Measurements from ENCODE around the gene EFCC1.
A peak's percentile ranks its signal among the peaks of the same experiment; 100 is the strongest.
"Not testable (repeated sequence)": the region's sequence is repeated elsewhere in the genome, so short reads cannot be mapped to it uniquely, and the experiment has no call there.

EFCC1 gene

DNA sequence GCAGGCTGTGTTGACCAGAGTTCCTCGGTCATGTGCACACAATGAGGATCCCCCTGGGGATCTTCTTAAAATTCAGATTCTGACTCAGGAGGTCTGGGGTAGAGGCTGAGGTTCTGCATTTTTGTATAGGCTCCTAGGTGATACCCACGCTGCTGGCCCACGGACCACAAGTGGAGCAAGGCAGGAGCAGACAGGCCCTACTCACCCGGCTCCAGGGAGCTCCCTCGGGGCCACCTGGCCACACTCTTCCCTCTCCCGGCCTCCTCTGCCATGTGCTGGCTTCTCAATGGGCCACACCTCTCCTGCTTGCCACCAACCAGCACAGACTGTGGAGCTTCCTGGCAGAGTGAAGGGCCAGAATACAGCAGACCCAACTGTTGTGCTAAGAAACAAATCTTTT lies 83.4 kb downstream of the EFCC1 start:
- no peak for DNase-seq

DNA sequence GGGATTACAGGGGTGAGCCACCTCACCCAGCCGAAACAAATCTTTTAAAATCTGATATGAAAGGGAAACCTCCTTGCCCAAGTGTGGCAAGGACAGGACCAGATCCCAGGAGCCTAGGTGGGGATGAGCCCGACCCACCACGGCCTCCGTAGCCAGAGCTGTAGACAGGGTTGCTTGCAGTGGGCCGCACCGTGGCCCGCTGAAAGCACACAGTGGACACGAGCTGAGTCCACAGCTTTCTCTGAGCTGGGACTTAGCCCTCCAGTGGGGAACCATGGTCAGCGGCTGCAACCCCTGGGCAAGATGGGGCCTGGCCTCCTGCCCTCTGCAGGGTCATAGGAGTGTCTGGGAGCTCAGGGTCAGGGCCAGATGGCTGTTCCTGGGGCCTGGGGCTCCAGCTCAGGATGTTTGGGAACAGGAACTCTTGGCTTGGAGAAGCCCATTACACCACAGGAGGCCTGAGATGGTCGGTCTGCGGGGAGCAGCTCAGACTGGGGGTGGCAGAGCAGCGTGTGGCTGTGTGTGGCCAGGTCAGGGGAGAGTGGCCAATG lies 84.1 kb downstream of the EFCC1 start:
- DNase-seq = no peak

DNA sequence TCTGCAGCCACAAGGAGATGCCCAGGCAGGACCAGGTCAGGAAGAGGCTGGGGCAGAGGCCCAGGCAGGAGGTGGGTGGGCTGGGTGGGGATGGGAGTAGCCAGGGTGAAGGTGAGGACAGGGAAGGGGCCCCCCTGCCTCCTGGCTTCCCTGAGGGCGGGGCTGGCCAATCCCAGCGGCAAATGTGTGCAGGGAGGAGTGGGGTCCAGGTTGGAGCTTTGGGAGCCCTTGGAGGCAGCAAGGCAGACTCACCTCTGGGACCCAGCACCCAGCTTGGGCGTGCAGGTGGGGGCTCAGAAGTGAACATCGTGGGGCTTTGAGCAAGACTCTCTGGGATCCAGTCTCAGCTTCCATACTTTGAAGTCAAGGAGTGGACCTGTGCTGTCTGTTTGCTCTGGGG lies 84.7 kb downstream of the EFCC1 start:
- no peak for DNase-seq

DNA sequence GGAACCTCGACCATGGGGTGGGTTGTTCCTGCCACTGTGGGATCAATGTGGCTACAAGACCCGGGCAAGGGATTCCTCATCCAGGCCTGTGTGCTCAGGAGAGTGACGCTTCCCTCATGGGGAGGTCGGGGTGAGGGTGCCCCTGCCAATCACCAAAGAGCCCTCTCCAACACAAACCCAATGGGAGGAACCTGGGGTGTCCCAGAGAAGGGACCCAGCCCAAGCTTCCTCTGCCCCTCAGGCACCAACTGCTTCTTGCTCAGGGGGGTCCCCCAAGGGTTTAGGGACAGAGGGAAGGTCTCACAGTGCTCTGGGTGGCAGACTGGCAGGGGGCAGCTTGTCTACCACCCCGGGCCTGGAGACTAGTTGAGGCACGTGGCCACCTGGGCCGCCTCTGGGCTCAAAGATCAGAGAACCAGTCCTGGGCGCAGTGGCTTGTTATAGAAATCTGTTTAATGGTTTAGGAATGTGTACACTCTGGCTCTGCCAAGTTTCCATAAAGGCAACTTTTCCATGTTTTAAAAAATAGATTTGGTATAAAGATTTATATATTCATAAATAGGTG lies 86.1 kb downstream of the EFCC1 start:
- DNase-seq = peak; percentile 6

DNA sequence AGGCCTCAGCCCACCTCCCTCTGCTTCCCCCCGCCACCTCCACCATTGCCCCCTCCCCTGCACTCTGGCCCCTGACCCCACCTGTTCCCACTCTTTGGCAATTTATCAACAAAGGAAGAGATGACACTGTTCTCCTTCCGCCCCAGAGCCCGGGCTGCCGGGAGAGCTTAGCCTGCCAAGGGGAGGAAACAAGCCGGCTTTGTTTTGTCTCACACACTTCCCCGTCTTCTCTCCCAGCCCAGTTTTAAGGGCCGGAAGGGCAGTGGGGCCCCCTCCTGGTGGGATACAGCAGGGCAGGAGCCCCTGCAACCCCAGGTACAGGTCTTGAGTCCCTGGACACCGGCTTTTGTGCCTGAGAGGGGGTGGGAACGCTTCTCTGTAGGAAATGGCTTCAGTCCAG lies 86.8 kb downstream of the EFCC1 start:
- not testable (repeated sequence) for DNase-seq

DNA sequence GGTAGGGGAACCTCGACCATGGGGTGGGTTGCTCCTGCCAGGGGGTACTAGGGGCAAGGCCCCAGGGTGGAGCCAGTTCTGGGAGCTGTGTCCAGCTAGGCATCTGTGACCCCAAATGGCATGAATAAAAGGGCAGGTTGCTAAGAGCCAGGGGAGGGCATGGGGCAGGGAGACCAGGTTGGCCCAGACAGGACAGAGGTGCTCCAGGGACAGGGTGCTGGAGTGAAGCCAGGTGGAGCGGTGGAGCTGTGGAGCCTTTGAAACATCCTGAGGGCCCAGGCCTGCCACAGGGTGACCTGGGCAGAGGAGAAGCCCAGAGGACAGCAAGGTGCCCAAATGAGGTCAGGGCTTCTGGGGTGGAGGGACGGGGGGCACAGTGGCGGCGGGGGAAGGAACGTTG lies 87.2 kb downstream of the EFCC1 start:
- DNase-seq = not testable (repeated sequence)
